Measurements from ENCODE around the gene COPA.

The COPA gene

GRCh38 chr1:160362168-160362957, 19.3 kb upstream of the COPA start:
- no peak for DNase-seq

DNA sequence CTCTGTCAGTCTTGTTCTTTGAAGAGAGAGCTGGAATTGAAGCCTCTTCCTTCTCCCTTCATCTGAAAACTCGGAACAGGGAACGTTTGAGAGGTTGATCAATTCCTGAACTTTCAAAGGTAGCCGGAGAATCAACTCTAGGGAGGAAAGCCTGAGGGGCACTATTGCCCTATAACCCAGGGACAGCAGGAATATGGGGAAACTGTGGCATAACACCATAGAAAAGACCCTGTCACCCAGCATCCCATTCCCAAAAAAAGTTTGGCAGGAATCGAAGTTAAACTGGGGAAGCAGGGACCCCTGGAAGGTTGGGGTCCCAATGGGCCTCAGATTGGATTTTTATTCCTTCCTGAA, 18.7 kb upstream of the COPA start:
- no peak for DNase-seq

DNA sequence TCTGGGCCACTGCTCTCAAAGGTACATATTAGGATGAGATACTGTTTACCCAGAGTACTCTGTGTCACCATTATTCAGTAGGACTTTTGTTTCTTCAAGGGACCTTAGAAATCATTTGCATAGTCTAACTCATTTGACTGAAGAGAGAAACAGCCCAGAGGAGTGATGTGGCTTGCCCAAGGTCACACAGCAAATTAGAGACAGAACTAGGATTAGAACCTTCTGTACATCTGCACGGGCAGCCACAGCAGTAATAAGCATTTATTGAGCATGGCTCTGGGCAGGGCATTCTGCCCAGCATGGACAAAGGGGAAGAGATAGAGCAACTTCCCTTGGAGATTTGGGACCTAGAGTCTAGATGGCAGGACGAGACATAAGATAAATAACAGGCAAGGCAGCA, 18.1 kb upstream of the COPA start:
- no peak for DNase-seq

GRCh38 chr1:160360227-160360695, 17.2 kb upstream of the COPA start:
- no peak for DNase-seq

DNA sequence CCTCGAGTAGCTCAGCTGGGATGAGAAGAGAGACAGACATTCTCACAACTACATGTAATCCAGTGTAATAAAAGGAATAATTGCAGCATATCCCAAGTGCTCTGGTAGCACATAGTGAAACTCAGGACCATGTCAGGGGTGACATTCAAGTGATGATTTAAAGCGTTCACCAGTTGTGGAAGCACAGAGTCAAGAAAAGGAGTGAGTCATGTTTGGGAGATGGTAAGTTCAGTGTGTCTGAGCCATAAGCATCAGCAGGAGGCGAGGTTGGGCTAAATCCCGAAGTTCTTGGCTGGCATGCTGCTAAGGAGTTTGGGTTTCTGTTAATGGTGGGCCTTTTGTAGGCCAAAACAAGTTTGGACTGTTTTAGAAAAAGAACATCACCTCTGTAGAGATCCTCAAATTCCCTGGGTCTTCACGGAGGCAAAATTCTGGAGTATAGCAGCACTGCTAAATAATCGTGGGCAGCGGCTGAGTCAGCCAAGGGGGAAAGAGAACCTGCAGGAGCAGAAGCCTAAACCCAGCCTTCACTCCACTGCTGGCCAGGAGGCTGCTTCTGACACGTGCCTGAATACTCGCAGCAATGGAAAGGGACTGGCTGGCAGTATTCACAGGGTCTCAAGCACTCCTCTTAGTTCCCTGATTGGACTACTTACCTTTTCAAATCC, 16.6 kb upstream of the COPA start:
- no peak for DNase-seq

DNA sequence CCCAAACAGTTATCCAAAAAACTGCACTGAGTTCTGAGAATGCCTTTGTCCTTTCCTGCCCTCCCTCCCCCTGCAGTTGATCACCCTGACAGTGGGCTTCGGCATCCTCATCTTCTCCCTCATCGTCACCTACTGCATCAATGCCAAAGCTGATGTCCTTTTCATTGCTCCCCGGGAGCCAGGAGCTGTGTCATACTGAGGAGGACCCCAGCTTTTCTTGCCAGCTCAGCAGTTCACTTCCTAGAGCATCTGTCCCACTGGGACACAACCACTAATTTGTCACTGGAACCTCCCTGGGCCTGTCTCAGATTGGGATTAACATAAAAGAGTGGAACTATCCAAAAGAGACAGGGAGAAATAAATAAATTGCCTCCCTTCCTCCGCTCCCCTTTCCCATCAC, 15.0 kb upstream of the COPA start:
- no peak for DNase-seq

DNA sequence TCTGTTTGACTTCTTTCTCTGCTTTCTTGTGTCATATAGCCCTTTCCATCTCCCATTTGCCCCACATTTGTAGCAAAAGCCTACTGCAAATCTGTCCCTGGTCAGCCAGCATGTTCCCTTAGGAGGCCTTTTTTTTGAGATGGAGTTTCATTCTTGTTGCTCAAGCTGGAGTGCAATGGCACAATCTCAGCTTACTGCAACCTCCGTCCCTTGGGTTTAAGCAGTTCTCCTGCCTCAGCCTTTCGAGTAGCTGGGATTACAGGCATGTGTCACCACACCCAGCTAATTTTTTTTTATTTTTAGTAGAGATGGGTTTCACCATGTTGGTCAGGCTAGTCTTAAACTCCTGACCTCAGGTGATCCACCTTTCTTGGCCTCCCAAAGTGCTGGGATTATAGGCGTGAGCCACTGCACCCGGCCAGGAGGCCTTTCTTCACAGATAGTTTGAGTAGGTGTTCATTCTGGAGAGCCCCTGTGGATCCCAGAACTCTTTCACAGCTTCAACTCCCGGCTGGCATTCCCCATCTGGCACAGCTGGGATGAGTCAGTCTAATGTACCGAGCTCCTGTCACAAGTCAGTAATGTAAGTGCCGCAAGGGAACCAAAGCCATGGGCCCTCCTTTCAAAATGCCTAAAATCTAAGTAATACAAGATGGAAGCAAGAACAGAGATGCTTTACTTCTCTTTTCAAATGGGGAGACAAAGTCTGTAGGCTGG, 14.4 kb upstream of the COPA start:
- no peak for DNase-seq

- DNase-seq, result no peak
Observed at GRCh38 chr1:160354388-160354985, 11.4 kb upstream of the COPA start.

GRCh38 chr1:160353223-160353622, 10.2 kb upstream of the COPA start:
- DNase-seq, result no peak

DNA sequence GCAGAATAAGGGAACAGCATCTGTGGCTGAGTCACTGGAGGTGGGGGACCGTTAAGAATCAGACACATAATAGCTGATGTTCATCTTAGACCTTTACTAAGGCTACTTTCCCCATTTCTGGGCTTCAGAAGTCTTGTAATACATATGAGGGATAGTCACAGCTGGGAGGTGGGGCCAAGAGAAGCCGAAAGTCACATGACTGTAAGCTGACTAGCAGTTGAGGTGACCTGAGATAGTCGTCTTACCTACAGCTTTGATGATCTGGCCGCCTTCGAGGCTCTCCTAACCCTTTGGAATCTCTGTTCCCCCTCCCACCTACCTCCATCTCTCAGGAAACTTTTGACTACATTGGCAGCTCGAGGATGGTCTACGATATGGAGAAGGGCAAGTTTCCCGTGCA, 9.5 kb upstream of the COPA start:
- no peak for DNase-seq

- no peak for DNase-seq
Observed at GRCh38 chr1:160351629-160352028, 8.6 kb upstream of the COPA start.

DNA sequence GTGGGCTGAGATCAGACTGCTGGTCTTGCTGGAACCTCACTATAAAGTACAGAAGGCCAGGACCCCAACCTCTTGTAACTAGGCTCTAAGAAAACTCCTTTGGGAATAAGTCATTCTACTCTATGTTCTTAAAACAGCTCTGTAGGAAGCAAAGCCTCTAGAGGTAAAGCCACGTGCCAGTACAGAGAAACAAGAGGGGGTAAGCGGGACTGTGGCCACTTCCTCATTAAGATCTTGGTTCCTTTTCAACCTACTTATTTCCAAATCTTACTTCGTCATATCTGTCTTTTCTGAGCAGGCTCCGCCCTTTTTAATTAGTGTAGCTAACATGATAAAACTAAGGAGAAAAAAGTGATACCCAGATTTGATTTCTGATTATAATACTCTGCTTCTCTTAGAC, 3.9 kb upstream of the COPA start:
- no peak for DNase-seq

- no peak for DNase-seq
Observed at GRCh38 chr1:160346463-160346862, 3.4 kb upstream of the COPA start.

- DNase-seq, result no peak
Observed at GRCh38 chr1:160344936-160345335, 1.9 kb upstream of the COPA start.

DNA sequence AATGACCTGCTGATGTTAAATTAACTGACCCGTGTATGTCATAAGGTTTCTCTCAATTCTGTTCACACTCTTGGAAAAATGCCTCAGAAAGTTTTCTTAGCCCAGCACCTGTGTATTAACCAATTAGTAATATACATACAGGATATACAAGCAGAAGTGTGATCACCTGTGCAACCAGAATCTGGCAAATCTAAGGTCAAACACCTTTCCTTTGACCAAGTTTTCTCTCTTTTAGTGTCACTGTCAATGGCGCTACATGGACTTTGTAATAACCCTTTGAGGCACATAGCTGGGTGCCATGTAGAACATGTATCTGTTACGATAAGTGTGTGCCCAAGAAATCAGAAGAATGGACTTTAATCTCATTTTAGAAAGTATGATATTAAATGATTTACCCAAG, 1.2 kb upstream of the COPA start:
- no peak for DNase-seq

GRCh38 chr1:160342526-160342925, 524 bp downstream of the COPA start:
- no peak for DNase-seq

DNA sequence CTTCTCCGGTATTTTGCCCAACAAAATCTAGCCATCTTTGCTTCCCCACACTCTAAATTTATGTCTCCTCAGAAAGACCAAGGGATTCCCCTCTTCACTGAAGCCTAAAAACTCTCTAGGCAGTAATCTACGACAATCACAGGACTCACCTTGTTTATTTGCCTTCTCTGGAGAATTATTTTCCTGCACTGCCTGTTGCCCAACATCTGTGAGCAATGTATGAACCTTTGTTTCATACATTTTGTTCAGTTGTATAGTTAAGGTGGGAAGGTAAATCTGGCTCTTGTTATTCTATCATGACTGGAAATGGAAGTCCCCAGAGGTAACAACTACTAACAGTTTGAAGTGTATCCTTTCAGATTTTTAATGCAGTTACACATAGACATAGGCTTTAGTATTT, 2.2 kb downstream of the COPA start:
- no peak for DNase-seq

GRCh38 chr1:160340146-160340545, 2.9 kb downstream of the COPA start:
- no peak for DNase-seq

- no peak for DNase-seq
Observed at GRCh38 chr1:160338580-160338979, 4.5 kb downstream of the COPA start.

DNA sequence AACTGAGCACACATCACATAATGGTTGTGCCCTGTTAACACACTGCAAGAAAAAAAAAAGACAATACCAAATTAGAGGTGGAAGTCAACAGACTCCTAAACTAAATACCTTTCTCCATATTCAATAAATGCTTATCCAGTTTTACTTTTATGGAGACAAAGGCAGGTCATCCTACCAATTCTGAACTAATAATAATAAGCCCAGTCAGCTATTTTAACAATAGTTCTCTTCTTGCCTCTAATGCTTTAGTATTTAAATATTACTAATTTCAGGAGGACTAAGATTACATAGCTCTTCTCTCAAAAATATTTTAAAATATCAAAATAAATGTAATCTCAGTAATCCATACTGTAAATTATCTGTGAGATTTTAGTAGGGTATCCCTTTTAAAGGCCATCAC, 10.5 kb downstream of the COPA start:
- no peak for DNase-seq

DNA sequence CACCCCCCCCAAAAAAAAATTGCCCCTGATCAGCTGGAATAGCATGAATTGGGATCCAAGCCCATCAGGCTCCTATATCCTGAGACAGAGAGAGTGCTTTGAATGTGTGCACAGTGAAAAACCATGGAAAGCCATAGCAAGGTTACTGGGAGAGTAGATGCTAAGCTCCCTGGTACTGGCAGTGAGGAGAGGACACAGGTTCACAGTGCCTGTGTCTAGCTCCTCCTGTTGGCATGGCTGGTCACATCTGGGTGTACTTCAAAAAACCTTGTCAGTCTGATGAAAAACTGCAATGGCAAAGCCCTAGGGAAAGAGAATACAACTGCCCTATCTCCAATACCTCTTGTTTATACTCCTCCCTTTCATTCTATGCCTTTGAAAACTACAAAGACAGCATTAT, 12.9 kb downstream of the COPA start:
- no peak for DNase-seq

GRCh38 chr1:160328184-160328583, 14.9 kb downstream of the COPA start:
- no peak for DNase-seq

DNA sequence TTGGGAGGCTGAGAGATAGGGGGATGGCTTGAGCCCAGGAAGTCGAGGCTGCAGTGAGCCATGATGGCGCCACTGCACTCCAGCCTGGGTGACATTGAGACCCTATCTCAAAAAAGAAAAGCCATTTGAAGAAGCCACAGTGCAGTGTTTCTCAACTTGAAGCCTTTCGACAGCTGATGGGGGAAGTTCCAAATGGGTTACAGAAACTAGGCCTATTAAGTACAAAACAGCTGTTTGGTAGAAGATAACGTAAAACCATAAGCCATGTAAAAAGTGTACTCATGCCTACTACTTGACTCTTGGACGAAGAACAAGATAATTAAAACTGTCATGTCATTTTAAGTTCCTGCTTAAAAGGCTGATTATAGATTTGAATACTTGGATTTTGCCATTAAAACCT, 16.6 kb downstream of the COPA start:
- DNase-seq, result no peak

- DNase-seq, result no peak
Observed at GRCh38 chr1:160325252-160325651, 17.8 kb downstream of the COPA start.

All from stimulated activated CD4-positive, alpha-beta T cell treated with anti-CD3 and anti-CD28 coated beads, Interleukin-1b, Interleukin-23, amount 100 ng/mL, for 48 hours (primary cell).